CD4-positive, CD25-positive, alpha-beta regulatory T cell (primary cell): Measurements from ENCODE around the gene TNS4. TPM values are rescaled to one million over a fixed set of nuclear protein-coding genes. Genes with fewer than 3 reads are reported as not detected.

Source experiments
- ATAC-seq, 2 donors: fragments of 150-1000 bp; cut with Tn5 transposase; one replicate each; pipeline ENCODE4 v1.10.0; 2021; ENCODE audit warnings: low read depth in 2 of 2, moderate number of reproducible peaks in 2 of 2, moderate library complexity in 1 of 2
- DNase-seq, 3 donors: peaks; one replicate each; pipeline versions ENCODE4 v3.0.0 to v3.0.0-alpha.2; 2012 to 2022; ENCODE audit warnings: mixed read lengths in 1 of 3
- H3K27ac ChIP-seq: one replicate; pipeline ENCODE4 v1.7.0; 2013; ENCODE audit warnings: mild to moderate bottlenecking, low read length; ENCODE audit not compliant: insufficient read depth, poor library complexity, severe bottlenecking
- H3K27me3 ChIP-seq: one replicate; pipeline ENCODE4 v1.7.0; 2013; ENCODE audit warnings: low read length; ENCODE audit not compliant: control insufficient read depth, insufficient read depth
- H3K36me3 ChIP-seq: one replicate; pipeline ENCODE4 v1.7.0; 2013; ENCODE audit warnings: mild to moderate bottlenecking, low read length, moderate library complexity; ENCODE audit not compliant: control insufficient read depth, insufficient read depth
- H3K4me1 ChIP-seq: 2 replicates; pipeline ENCODE4 v1.7.0; 2013; ENCODE audit warnings: mild to moderate bottlenecking, low read length; ENCODE audit not compliant: insufficient read depth, control insufficient read depth, poor library complexity, severe bottlenecking
- H3K4me3 ChIP-seq: one replicate; pipeline ENCODE4 v1.7.0; 2013; ENCODE audit warnings: low read depth, mild to moderate bottlenecking, low read length, moderate library complexity
- H3K9me3 ChIP-seq, 2 experiments: 1 replicate in 1 of 2; 2 replicates in 1 of 2; pipeline ENCODE4 v1.7.0; 2013; ENCODE audit warnings: low read length in 2 of 2, mild to moderate bottlenecking in 1 of 2, moderate library complexity in 1 of 2; ENCODE audit not compliant: control insufficient read depth in 2 of 2
- H3K27ac Mint-ChIP-seq, 3 donors: one replicate each; pipeline ENCODE4 v1.8.0; 2020 to 2022; ENCODE audit warnings: mild to moderate bottlenecking in 3 of 3, mixed read lengths in 3 of 3, moderate library complexity in 2 of 3
- H3K27me3 Mint-ChIP-seq: one replicate; pipeline ENCODE4 v1.8.0; 2022; ENCODE audit warnings: mild to moderate bottlenecking, mixed read lengths
- H3K36me3 Mint-ChIP-seq: one replicate; pipeline ENCODE4 v1.8.0; 2020; ENCODE audit warnings: mixed read lengths
- H3K4me1 Mint-ChIP-seq, 4 donors: one replicate each; pipeline ENCODE4 v1.8.0; 2020 to 2022; ENCODE audit warnings: mixed read lengths in 4 of 4, mild to moderate bottlenecking in 1 of 4
- H3K4me3 Mint-ChIP-seq, 4 donors: one replicate each; pipeline ENCODE4 v1.8.0; 2020 to 2022; ENCODE audit warnings: mild to moderate bottlenecking in 4 of 4, mixed read lengths in 4 of 4, moderate library complexity in 3 of 4
- H3K9me3 Mint-ChIP-seq, 7 donors: one replicate each; pipeline ENCODE4 v1.8.0; 2020 to 2022; ENCODE audit warnings: mixed read lengths in 7 of 7, mild to moderate bottlenecking in 3 of 7, moderate library complexity in 2 of 7
- polyA plus RNA-seq, 4 donors: library from polyadenylated mRNA; unstranded; fragments of 300-500 nt; fragmentation: Illumina TruSeq; gene quantifications; one replicate each; pipeline ENCODE4 v1.2.3, GENCODE V29; 2021
- total RNA-seq: library from RNA; stranded (reverse); gene quantifications from one replicate; pipeline ENCODE4 v1.2.3, GENCODE V29; 2022

TNS4 gene
- total and polyA plus RNA-seq, 5 donors from 2014 or later = 0.16 to 1.1 TPM; not detected in 3

DNA sequence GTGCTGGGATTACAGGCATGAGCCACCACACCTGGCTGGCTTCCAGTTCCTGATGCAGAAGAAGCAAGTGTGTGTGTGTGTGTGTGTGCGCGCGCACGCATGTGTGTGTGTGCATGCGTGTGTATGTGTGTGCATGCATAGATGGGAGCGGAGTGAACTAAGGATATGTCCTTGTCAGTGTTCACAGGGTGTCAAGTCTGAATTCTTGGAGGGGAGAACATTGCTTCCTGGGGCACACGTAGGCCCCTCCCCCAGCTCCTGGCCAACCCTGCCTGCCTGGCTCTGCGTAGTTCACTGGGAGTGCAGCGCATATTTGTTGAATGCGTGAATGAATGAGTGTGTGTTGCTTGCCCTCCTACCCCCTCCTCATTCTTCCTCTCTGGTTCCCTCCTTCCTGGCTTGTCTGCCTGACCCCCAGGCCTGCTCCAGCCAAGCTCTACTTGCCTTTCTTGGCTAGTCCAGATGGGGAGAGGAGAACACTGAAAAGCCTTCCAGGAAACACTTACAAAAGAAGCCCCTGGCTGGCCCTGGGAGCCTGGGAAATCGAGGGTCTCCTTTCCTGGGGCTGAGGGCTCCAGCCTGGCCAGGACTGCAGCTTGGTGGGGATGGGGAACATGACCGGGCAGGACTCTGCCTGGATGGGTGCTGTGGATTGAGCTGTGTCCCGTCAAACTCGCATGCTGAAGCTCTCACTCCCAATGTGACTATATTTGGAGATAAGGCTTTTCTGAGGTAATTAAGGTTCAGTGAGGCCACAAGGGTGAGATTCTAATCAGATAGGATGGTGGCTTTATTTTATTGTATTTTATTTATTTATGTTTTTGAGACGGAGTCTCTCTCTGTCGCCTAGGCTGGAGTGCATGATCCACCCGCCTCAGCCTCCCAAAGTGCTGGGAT is 30.2 kb downstream of the TNS4 start:
- Mint-ChIP-seq H3K4me1 (peaks cover 0 to 2% (median 0%) of the 10 kb centered on the region in 4 donors), H3K9me3 (peaks cover 0 to 2% (median 0%) of the 10 kb centered on the region in 7 donors), H3K36me3 (no peaks in the 10 kb centered on the region), H3K27ac (no peak overlapping the region), H3K4me3 (no peak overlapping the region), H3K27me3 (peaks cover 16% of the 10 kb centered on the region)
- ATAC-seq (no peak), DNase-seq (no peak)
- Histone ChIP-seq H3K27me3 (peaks cover 2% of the 10 kb centered on the region), H3K9me3 (no peaks in the 10 kb centered on the region), H3K4me1 (no peaks in the 10 kb centered on the region), H3K27ac (no peak overlapping the region), H3K4me3 (no peak overlapping the region), H3K36me3 (no peaks in the 10 kb centered on the region)

- H3K27ac Mint-ChIP-seq = no peak overlapping the region
These were observed 31.4 kb downstream of the TNS4 start for GRCh38 chr17:40469805-40470675.

DNA sequence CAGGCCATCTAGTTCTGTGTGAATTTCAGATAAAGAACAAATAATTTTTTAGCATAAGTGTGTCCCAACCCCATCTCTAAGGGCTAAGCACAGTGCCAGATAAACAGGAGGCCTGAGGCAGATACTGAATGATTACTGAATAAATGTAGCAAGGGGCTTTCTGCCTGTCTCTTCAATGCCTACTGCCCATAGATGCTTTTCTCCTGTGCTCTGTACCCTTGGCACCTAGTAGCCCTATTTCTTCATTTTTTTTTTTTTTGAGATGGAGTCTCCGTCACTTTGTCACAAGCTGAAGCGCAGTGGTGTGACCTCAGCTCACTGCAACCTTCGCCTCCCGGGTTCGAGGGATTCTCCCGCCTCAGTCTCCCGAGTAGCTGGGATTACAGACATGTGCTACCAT is 32.9 kb downstream of the TNS4 start:
- H3K9me3 Mint-ChIP-seq = peaks cover 0 to 4% (median 0%) of the 10 kb centered on the region in 7 donors
- Histone ChIP-seq H3K9me3 (no peaks in the 10 kb centered on the region), H3K27me3 (peaks cover 2% of the 10 kb centered on the region)

More at GRCh38 chr17:40469805-40470675, 31.4 kb downstream of the TNS4 start:
- H3K4me1 ChIP-seq = no peaks in the 10 kb centered on the region
- peaks cover 22% of the 10 kb centered on the region for H3K27me3 Mint-ChIP-seq
- H3K4me3 ChIP-seq = no peak overlapping the region
- H3K27me3 ChIP-seq = peaks cover 2% of the 10 kb centered on the region
- H3K27ac ChIP-seq = no peak overlapping the region
- H3K4me3 Mint-ChIP-seq = no peak overlapping the region
- H3K36me3 Mint-ChIP-seq = no peaks in the 10 kb centered on the region
- H3K9me3 ChIP-seq = no peaks in the 10 kb centered on the region
- no peaks in the 10 kb centered on the region for H3K36me3 ChIP-seq
- no peak for DNase-seq
- peaks cover 0 to 2% (median 0%) of the 10 kb centered on the region in 7 donors for H3K9me3 Mint-ChIP-seq
- ATAC-seq = no peak
- H3K4me1 Mint-ChIP-seq = peaks cover 0 to 2% (median 0%) of the 10 kb centered on the region in 4 donors

DNA sequence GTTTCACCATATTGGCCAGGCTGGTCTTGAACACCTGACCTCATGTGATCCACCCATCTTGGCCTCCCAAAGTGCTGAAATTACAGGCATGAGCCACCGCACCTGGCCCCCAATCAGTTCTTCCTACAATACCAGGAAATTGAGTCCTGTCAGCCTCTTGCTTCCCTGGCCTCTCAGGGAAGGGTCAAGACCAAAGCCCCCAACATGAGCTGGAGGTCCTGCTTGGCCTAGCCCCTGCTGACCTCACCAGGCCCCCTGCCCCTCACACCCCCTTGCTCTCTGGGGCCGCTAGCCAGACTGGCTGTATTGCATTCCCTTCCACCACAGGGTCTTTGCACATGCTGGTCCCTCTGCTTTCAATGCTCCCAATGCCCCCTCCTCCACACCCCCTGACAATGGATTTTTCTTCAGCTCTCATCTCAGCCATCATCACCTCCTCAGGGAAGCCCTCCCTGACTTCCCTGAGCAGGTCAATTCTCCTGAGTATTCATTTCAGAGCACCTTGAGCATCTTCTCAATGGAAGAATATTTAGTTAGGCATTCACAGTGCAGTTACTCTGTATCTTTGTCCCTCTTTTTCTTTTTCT is 34.0 kb downstream of the TNS4 start:
- H3K36me3 Mint-ChIP-seq = no peaks in the 10 kb centered on the region
- ATAC-seq = no peak

More for the DNA sequence above, 32.9 kb downstream of the TNS4 start:
- peaks cover 25% of the 10 kb centered on the region for H3K27me3 Mint-ChIP-seq
- H3K36me3 Mint-ChIP-seq = no peaks in the 10 kb centered on the region
- Histone ChIP-seq H3K4me1 (no peaks in the 10 kb centered on the region), H3K4me3 (no peak overlapping the region), H3K27ac (no peak overlapping the region), H3K36me3 (no peaks in the 10 kb centered on the region)
- no peak overlapping the region for H3K27ac Mint-ChIP-seq
- peaks cover 0 to 2% (median 0%) of the 10 kb centered on the region in 4 donors for H3K4me1 Mint-ChIP-seq
- no peak overlapping the region for H3K4me3 Mint-ChIP-seq
- DNase-seq (no peak), ATAC-seq (no peak)

GRCh38 chr17:40466298-40466971 is 35.0 kb downstream of the TNS4 start:
- no peaks in the 10 kb centered on the region for H3K9me3 ChIP-seq
- Mint-ChIP-seq H3K27me3 (peaks cover 30% of the 10 kb centered on the region), H3K4me3 (no peak overlapping the region), H3K9me3 (peaks cover 0 to 4% (median 0%) of the 10 kb centered on the region in 7 donors), H3K36me3 (no peaks in the 10 kb centered on the region), H3K27ac (no peak overlapping the region), H3K4me1 (no peaks in the 10 kb centered on the region)
- peaks cover 2% of the 10 kb centered on the region for H3K27me3 ChIP-seq
- ATAC-seq (no peak), DNase-seq (no peak)
- no peak overlapping the region for H3K4me3 ChIP-seq
- no peaks in the 10 kb centered on the region for H3K4me1 ChIP-seq
- H3K27ac ChIP-seq = no peak overlapping the region
- no peaks in the 10 kb centered on the region for H3K36me3 ChIP-seq

More for the DNA sequence above, 34.0 kb downstream of the TNS4 start:
- Mint-ChIP-seq H3K27ac (no peak overlapping the region), H3K9me3 (peaks cover 0 to 4% (median 0%) of the 10 kb centered on the region in 7 donors), H3K4me1 (no peaks in the 10 kb centered on the region), H3K27me3 (peaks cover 29% of the 10 kb centered on the region), H3K4me3 (no peak overlapping the region)
- peaks cover 2% of the 10 kb centered on the region for H3K27me3 ChIP-seq
- H3K36me3 ChIP-seq = no peaks in the 10 kb centered on the region
- no peaks in the 10 kb centered on the region for H3K4me1 ChIP-seq
- H3K4me3 ChIP-seq = no peak overlapping the region
- no peaks in the 10 kb centered on the region for H3K9me3 ChIP-seq
- DNase-seq = no peak
- H3K27ac ChIP-seq = no peak overlapping the region

DNA sequence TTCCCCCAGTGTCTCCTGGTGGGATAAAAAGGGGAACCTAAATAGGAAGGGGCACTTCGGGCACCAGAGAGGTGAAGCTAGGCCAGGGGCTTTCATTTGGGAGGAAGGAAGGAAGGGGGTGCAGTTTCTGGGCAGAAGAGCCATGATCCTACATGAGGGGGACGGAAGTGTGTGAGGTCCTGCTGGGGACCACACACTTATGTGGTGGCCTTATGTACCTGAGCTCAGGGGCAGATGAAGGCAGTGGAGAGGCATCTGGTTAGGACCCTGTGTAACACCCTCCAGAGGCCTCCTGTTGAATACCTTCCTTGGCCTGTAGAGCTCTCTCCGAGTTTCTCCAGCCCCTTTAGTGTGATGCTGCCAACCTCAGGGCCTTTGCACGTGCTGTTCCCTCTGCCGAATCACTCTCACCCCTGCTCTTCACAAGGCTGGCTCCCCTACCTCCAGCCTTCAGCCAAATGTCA is 37.0 kb downstream of the TNS4 start:
- Histone ChIP-seq H3K36me3 (no peaks in the 10 kb centered on the region), H3K4me3 (no peak overlapping the region), H3K9me3 (no peaks in the 10 kb centered on the region), H3K4me1 (no peaks in the 10 kb centered on the region), H3K27ac (no peak overlapping the region), H3K27me3 (no peaks in the 10 kb centered on the region)
- H3K9me3 Mint-ChIP-seq = peaks cover 0 to 2% (median 0%) of the 10 kb centered on the region in 7 donors
- no peak overlapping the region for H3K27ac Mint-ChIP-seq
- H3K36me3 Mint-ChIP-seq = no peaks in the 10 kb centered on the region
- ATAC-seq (no peak), DNase-seq (no peak)
- peaks cover 25% of the 10 kb centered on the region for H3K27me3 Mint-ChIP-seq
- H3K4me1 Mint-ChIP-seq = no peaks in the 10 kb centered on the region
- H3K4me3 Mint-ChIP-seq = peak overlapping the region in 1 of 4 donors; percentile 62

DNA sequence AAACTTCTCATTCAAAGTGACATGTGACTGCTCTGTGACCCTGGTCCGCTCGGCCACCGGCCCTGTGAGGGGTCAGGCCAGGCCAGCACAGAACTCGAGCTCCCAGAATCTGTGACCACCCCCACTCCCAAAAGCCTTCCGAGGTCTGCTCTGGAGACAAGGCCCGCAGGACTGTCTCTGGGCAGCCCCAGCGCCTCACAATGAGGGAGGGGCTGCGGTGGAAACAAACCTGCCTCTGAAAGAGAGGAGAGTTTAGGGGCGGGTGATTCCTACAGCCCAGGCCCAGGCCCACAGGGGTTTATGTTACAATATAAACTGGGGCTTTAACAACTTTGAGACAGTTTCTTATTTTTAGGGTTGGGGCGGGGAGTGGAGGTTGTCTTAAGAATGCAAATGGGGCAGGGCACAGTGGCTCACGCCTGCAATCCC is 38.3 kb downstream of the TNS4 start:
- Histone ChIP-seq H3K9me3 (no peaks in the 10 kb centered on the region), H3K27ac (no peak overlapping the region), H3K36me3 (no peaks in the 10 kb centered on the region), H3K27me3 (no peaks in the 10 kb centered on the region), H3K4me1 (no peaks in the 10 kb centered on the region), H3K4me3 (no peak overlapping the region)
- Mint-ChIP-seq H3K4me3 (no peak overlapping the region), H3K9me3 (peaks cover 0 to 2% (median 0%) of the 10 kb centered on the region in 7 donors), H3K27me3 (peaks cover 19% of the 10 kb centered on the region), H3K4me1 (no peaks in the 10 kb centered on the region), H3K27ac (no peak overlapping the region), H3K36me3 (no peaks in the 10 kb centered on the region)
- DNase-seq (no peak), ATAC-seq (no peak)
